ENCODE results near the gene FOXO4.

Gene FOXO4

DNA sequence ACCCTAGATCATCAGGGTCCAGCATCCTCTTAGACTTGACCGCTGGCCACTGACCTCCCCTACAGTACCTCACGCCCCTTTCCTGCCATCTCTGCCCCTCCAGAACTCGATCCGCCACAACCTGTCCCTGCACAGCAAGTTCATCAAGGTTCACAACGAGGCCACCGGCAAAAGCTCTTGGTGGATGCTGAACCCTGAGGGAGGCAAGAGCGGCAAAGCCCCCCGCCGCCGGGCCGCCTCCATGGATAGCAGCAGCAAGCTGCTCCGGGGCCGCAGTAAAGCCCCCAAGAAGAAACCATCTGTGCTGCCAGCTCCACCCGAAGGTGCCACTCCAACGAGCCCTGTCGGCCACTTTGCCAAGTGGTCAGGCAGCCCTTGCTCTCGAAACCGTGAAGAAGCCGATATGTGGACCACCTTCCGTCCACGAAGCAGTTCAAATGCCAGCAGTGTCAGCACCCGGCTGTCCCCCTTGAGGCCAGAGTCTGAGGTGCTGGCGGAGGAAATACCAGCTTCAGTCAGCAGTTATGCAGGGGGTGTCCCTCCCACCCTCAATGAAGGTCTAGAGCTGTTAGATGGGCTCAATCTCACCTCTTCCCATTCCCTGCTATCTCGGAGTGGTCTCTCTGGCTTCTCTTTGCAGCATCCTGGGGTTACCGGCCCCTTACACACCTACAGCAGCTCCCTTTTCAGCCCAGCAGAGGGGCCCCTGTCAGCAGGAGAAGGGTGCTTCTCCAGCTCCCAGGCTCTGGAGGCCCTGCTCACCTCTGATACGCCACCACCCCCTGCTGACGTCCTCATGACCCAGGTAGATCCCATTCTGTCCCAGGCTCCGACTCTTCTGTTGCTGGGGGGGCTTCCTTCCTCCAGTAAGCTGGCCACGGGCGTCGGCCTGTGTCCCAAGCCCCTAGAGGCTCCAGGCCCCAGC is 5.2 kb downstream of the FOXO4 start:
- no peak for DNase-seq

DNA sequence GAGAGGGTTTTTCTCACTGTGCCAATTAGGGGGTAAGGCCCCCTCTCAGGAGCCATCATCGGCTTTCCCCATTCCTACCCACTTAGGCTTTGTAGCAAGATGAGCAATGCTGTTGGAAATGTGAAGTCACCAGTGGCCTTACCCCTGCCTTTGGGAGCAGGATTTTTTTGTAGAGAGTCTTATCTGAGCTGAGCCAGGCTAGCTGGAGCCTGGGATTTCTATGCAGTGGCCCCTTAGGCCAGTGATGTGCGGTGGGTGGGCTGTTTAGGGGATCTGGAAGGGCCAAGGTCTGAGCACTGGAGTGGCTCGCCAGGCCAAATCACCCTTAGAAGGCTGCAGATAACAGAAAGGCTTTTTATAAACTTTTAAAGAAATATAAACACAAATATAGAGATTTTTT is 6.6 kb downstream of the FOXO4 start:
- no peak for DNase-seq

DNA sequence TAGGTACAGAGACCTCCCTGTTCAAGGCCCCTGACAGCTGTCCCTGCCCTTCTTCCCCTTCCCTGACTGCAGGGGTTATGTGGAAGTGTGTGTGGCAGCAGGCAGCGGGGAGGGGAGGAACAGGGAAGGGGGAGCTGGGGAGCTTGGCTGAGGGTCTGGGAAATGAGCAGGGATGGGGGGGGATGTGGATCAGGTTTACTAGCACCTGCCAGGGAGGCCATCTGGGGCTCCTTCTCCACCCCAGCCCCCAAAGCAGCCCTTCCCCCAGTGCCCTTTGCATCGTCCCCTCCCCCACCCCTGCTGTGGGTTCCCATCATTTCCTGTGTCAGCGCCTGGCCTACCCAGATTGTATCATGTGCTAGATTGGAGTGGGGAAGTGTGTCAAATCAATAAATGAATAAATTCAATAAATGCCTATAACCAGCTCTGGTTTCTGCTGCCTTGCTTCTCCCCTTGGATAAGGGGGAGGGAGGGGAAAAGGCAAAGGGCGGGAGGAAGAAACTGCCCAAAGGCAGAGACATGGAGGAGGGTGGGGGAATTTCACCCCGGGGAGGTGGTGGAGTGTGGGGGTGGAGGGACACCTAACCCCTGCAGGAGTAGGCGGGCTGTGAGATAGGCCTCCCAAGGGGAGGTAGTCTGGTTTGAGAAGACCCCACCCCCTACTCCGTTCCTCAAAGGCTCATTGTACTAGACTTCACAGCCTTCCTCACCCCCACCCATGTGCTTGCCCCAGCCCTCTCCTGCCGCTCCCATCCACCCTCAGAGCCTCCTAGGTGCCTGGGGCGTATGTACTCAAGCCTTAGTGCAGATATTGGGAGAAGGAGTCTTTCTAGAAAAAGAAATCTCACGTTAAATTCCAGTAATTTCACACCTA is 7.7 kb downstream of the FOXO4 start:
- DNase-seq = no peak

DNA sequence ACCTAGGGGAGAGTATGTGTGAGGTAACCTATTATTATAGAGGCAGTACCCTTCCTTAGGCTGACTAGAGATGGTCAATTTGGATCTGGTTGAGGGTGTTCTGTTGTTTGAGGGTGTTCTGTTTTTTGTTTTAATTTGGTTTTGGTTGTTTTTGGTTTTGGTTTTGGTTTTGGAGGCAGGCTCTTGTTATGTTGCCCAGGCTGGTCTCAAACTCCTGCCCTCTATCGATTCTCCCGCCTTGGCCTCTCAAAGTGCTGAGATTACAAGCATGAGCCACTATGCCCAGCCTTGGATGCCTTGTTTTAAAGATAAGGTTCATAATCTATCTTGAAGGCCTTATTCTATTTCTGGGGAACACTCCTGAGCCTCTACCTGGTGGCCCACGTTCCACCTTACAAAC is 10.0 kb downstream of the FOXO4 start:
- DNase-seq = no peak

DNA sequence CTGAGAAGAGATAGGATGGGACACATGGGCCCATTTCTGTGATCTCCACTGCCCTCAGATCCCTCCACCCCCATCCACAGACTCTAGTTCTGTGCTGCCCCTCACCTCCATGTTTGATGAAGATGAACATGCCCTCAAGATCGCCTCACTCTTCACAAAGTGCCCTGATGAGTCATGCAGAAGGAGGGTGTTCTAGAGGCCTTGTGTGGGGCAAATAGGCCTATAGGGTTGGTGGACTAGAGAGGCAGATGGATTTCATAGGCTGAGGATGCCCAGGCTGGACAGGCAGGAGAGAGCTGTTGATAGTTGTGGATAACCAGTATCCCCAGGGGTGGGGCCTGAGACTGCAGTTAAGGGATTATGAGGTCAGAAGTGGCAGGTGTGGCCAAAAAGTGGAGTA is 10.8 kb downstream of the FOXO4 start, which contains the start of gene CXorf65:
Gene CXorf65 (minus strand): TSS at position 314 of the 400 bp plus-strand sequence. CDS start 184 bp downstream, at position 130.
- no peak for DNase-seq

DNA sequence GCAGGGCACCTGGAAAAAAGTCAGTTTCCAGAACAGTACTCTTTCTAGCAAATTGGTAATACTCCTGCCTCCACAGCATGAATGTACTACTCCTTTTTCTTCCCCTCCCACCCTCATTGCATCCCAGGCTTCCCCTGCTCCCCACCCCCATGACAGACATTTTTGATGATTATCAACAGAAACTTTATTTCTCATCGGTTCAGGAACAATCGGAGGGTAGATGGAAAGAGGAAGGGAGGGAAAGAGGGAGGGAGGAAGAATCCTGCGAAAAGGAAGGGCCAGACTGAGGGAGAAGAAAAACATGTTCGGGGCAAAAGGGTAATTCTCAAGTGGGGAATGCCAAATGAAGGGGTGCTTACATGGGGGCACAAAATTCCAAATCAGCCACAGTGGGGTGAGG is 11.6 kb downstream of the FOXO4 start:
- DNase-seq = no peak

DNA sequence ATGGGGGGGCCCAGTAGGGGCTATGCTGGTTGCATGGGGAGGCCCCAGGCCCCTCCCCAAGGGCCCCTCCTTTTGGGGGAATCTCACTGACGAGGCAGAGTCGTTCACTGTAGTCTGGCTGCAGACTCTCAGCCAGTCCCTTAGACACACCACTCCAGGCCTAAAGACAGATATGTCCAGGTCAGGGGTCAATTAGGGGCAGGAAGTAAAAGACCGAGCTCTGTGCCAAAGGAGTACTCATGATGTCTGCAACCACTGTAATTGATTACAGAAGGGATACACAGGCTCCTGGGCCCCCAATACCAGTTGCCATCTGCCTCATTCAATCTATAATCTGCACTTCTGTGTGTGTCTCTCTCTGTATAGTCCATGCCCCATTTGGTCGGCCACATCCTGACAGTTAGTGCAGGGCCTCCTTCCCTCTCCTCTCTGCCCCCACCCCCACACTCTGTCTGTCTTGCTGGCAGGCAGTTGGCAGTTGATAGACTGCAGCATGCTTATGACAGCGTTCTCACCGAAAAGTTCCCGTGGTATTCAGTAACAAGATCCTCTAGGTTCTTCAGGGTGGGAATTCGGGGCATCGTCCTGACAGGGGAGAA is 12.2 kb downstream of the FOXO4 start:
- DNase-seq = no peak

DNA sequence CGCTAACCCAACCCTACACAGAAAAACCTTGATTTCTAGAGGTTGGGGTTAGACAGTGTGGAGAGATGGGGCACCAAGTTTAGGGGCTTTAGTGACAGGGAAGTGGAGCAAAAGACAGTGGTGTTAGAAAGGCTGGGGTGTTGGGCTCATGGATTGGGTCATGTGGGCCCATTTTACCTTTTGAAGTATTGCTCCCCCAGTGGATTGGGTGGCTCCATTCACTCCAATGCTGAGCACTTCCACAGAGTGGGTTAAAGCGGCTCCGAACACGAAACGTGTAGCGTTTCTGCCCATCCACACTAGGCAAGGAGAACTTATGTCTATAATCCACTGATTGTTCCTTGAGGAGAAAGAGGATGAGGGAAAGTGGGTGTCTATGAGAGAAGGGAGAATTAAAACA is 13.4 kb downstream of the FOXO4 start:
- DNase-seq = no peak

DNA sequence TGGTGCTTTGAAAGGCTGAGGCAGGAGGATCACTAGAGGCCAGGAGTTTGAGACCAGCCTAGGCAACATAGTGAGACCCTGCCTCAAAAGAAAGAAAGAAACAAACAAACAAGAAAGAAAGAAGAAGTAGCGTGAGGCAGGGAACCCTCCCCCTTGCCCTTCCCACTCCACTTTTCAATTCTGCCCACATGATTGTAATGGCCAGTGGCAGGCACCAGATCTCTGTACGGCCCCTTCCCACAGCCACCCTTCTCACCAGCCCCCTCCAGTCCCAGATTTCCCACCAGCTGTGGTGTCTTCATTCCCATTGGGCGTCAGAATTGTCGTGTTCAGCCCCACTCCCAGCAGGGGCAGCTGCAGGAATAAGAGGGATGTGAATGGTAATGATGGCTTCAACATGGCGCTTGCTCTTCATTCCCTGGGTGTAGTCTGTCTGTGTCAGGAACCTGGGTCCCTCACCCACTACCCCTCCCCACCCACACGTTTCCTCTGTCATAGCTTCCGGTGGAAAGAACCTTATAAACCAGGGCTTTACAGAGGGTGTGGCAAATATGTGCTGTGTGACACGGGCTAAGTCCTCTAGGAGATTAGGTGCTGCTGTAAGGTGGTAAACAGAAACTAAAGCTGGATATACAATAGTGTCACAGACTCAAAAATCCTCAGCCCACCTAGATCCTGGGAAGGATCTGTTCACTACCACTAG is 15.6 kb downstream of the FOXO4 start, which contains the start of gene IL2RG:
Gene IL2RG (minus strand): TSS at position 437 of the 703 bp plus-strand sequence. CDS start 38 bp downstream, at position 399.
- DNase-seq = no peak

DNA sequence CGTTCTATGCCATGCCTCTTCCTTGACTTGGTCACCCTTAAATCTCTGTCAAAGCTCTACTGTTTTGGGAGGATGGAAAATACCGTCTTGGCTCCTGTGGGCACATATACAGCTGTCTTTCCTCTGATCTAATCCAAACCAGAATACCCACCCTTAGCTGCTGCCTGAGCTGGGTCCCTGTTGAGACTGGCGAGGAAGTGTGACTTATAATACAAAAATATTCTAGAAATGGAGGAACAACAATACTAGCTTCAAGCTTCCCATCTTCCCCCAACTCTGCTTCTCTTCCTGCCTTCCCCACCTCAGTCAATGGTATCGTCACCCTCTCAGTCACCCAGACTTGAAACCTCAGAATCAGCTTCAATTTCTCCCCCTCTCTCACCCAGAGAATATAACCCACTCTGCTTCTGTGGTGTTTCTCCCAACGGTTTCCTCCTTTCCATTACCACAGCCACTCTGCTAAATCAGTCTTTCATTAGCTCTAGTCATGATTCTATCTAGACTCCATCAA is 16.3 kb downstream of the FOXO4 start:
- DNase-seq = no peak

DNA sequence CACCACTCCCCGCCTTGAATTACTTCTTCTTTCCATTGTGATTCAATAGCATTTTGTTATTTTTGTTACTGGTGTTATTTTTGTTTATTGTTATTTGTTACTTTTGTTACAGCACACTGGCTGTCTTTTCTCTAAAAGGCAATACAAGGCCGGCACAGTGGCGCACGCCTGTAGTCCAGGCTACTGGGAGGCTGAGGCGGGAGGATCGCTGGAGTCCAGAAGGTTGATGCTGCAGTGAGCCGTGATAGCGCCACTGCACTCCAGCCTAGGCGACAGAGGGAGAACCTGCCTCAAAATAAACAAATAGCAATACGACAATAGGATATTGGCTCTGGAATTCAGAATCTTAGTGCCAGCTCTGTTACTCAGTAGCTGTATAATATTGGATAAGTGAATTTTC is 21.7 kb downstream of the FOXO4 start:
- no peak for DNase-seq

DNA sequence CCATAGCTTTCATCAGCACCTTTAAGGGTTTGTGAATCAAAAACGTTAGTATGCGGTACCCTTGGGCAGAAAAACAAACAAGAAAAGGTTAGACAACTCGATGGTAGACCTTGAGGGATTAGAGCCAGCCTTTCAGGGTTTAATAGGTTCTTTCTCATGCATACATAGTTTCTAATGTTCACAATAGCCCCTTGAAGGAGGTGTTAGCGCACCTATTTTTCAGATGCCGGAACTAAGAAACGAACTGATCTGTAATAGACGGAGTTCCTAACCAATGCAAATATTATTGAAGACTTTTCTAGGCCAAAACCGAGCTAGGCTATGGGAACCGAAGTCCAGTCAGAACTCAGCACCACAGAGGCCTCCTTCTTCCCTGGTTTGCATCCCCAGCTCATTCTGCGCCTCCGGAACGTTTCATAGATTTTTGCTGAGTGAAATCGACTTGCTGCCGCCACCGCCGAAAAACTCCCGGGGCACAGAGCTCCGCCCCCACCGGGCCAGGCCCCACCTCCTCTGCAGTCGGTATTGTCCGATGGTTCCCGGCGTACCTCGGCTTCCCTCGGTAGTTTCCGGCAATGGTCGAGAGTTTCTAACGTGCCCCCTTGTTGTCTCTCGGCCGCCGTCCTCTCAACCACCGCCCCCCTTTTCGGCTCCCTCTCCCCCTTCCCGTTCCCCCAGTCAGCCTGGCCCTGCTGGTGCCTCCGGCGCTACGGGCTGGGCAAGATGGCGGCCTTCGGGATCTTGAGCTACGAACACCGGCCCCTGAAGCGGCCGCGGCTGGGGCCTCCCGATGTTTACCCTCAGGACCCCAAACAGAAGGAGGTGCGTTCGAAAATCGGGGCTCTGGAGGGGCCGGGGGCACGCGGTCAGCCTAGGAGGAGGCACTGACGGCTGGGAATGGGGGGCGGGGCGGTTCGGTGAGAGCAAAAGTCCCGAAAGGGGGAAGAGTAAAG is 22.7 kb downstream of the FOXO4 start, which contains the start of gene MED12:
Gene MED12 (plus strand): TSS at position 565 of the 953 bp plus-strand sequence. CDS start 159 bp downstream, at position 724.
- DNase-seq = peak; percentile 47 to 72

DNA sequence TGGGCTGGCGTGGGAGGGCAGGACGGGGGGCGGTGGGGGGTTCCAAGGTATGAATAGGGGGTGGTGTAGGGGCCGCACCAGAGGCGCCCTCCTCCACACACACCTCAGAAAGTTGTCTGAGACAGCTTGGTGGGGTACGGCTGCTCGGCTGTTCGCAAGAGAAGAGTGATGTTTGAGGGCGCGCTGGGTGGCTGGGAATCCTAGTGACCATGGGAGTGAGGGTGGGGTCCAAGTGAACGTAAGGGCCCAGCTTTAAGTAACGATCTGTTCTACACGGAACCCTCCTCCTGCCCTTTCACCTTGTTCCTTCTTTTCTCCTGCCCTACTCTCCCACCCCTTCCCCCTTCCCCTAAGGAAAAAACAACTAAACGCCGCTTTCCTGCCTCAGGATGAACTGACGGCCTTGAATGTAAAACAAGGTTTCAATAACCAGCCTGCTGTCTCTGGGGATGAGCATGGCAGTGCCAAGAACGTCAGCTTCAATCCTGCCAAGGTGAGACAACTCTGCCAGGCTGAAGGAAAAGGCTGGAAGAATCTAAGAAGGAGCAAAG is 23.4 kb downstream of the FOXO4 start:
- DNase-seq = no peak

DNA sequence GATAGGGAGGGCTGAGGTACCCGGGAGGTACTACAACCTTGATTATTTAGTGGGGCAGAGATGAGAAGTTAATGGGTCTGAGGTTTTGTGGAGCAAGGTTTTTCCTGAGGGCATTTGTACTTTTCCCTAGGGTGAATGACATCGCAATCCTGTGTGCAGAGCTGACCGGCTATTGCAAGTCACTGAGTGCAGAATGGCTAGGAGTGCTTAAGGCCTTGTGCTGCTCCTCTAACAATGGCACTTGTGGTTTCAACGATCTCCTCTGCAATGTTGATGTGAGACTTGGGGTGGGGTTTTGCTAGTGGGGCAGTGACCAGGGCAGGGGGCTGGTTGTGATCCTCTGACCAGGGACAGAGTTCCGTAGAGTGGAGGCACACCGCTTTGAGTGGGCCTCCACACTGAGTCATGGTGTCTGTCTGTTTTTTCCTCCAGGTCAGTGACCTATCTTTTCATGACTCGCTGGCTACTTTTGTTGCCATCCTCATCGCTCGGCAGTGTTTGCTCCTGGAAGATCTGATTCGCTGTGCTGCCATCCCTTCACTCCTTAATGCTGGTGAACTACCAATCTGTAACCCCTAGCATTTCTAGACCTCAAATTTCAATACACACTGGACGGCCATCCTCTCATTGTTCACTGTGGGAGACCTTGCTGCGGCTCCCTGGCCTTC is 32.6 kb downstream of the FOXO4 start:
- DNase-seq = no peak

DNA sequence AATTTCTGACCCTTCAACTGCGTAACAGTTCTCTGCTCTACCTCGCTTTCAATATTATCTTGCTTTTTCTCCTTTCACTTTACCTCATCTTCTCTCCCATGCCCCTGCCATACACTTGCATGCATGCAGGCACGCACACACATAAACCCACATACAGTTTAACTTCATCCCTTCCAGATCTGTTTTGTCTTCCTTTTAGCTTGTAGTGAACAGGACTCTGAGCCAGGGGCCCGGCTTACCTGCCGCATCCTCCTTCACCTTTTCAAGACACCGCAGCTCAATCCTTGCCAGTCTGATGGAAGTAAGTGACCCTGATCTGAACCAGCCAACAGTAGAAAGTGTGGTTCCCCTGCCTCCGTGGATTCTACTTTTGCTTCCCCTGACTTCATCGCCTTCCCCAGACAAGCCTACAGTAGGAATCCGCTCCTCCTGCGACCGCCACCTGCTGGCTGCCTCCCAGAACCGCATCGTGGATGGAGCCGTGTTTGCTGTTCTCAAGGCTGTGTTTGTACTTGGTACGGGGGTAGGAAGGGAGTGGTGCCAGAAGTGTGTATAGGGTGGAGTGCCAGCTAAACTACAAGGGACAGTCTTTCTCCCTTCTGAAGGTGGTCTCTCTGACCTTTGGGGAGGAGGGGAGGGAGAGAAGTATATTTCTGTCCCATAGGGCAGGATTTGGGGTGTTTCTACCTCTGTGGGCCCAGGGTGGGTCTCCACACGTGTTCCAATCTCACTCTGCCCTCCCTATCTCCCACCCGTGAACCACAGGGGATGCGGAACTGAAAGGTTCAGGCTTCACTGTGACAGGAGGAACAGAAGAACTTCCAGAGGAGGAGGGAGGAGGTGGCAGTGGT is 33.5 kb downstream of the FOXO4 start:
- no peak for DNase-seq

DNA sequence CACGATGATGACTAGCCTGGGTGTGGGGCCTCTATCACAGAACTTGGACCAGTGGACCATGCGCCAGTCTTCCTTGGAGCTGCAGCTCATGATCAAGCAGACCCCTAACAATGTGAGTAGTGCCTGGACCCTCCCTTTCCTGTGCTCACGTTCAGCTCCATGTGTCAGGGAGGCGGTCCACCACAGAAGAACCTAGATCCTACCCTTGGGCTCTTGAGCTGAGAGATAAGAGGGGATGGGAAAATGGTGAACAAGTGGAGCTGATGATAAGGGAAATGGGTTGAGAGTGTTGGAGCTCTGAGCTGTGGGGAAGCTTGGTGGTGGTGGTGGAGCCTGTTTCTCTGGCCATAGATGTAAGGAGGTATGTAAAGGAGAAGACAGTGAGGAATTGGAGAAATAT is 35.9 kb downstream of the FOXO4 start:
- DNase-seq = no peak

DNA sequence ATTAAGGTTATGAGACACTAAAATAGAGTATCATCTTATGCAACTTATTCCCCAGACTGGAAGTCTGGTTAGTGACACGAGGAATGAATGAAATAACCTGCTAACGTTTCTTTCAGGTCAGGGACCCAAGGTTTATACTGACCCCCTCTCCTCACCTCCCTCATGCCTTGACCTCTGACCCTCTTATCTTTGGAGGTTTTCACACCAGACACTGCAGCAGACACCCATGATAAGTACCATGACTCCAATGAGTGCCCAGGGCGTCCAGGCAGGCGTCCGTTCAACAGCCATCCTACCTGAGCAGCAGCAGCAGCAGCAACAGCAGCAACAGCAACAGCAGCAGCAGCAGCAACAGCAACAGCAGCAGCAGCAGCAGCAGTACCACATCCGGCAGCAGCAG is 44.8 kb downstream of the FOXO4 start:
- no peak for DNase-seq

DNA sequence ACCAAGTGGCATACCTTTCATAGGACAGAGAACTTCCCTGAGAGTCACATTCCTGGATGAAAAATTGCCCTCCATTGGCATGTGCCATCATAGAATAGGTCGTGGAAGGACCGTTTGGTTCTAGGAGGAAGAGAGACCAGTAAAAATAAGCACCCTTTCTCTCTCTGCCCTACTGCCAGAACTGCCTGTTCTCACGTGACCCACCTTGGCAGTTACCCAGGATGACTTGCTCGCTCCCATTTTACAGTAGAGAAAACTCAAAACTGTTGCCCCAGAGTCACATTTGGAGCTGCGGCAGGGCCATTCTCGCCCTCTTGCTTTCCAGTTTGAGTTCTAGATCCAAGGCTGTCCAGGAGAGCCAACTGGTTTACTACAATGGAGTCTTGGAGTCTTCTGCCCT is 47.9 kb downstream of the FOXO4 start:
- no peak for DNase-seq

DNA sequence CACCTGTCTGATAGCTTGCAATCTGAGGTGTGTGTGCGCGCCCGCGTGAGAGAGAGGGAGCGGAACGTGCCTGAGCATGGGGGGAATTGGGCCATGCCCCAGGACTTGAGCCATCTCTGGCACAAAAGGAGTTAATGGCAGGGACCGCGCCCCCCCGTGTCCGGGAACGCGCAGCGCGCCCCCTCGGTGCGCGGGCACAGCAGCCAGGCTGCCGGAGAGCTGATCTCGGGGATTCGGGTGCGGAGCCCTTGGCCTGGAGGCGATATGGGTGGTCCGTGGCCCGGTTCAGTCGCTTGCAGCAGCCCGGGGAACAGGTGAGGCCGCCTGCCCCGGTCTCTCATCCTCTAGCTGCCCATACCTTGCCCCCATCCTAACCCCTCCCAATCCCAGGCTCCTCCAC is 49.0 kb downstream of the FOXO4 start, which contains the start of gene NLGN3:
Gene NLGN3 (plus strand): TSS at position 191 of the 400 bp plus-strand sequence. CDS start 2,909 bp downstream, outside the sequence.
- no peak for DNase-seq
